Activated CD4-positive, alpha-beta T cell treated with anti-CD3 and anti-CD28 coated beads, Interleukin-2, amount 50 U/mL, for 16 hours (primary cell): ENCODE results near the gene CELF1.

Experiments
- DNase-seq: peaks from one replicate; pipeline ENCODE4 v3.0.0-alpha.2; 2020

The CELF1 gene

DNA sequence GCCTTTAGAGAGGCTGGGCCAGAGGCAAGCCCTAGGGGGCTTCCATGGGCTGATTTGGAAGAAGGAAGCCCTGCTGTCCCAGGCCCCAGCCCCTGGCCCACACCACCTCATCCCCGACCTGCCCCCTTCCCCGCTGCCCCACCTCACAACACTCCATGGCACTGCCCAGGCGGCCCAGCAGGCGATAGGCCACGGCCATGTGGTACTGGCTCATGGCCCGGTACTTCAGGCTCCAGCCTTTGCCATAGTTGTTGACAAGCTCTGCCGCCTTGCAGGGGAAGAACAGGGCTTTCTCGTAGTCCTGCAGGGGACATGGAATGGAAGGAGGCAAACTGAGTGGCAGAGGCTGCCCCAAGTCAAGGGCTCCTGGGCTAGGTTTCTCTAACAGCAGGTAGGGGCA is 110.4 kb downstream of the CELF1 start:
- DNase-seq: no peak

DNA sequence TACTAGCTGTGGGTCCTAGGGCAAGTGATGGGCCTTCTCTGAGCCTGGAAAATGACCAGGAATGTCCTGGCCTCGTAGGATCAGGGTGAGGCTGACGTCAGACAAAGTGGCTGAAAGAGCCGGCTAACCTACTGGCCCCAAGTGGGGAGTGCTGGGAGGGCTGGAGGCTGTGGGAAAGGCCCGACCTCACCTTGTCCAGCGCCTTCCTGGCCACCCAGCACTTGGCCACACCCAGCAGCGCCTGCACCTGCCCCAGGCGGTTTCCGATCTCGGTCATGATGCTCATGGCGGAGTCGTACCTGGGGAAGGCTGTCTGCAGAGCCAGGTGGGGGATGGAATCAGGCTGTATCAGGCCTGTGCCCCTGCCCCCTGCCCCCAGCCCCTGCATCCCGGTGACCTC is 111.5 kb downstream of the CELF1 start:
- no peak for DNase-seq

DNA sequence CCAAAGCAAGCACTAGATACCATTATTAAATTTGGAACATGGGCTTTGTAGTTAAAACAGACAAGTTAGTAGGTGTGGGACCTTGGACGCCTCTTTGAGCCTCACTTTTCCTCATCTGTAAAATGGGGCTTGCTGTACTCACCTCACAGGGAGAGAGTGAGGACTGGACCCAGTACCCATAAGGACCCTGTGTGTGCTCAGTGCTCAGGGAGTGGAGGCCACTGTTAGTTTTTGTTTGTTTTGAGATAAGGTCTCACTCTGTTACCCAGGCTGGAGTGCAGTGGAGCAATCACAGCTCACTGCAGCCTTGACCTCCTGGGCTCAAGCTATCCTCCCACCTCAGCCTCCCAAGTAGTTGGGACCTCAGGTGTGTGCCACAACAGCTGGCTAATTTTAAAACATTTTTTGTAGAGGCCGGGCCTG is 112.9 kb downstream of the CELF1 start:
- no peak for DNase-seq

DNA sequence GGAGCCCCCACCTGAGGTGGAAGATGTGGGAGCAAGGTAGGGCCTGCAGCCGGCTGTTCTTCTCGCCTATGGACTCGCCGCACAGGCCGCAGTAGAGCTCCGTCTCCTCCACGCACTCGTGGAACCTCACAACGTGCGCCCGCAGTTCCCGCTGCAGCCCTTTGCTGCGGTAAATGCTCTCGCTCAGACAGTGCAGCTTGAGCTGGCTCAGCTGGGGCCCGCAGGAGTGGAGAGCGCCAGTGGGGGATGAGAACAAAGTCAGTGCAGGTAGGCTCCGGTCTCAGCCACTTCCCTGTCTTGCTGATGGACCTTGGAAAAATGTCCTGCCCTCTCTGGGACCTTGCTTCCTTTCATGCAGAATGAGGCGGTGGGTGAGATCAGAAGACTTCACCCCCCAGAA is 114.2 kb downstream of the CELF1 start:
- DNase-seq: no peak

GRCh38 chr11:47437746-47438418 is 115.0 kb downstream of the CELF1 start:
- no peak for DNase-seq

- DNase-seq: no peak
Observed at GRCh38 chr11:47437218-47437745, 115.7 kb downstream of the CELF1 start.

DNA sequence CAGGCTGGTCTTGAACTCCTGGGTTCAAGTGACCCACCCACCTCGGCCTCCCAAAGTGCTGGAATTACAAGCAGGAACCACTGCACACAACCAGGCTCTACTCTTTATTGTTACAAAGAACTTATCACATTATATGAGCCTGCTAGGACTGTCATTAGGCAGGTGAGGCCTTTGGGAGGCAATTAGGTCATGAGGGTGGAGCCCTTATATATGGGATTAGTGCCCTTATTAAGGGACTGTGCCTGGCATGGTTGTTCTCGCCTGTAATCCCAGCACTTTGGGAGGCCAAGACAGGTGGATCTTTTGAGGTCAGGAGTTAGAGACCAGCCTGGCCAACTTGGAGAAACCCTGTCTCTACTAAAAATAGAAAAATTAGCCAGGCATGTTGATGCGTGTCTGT is 116.2 kb downstream of the CELF1 start:
- no peak for DNase-seq

GRCh38 chr11:47435687-47436086 is 117.2 kb downstream of the CELF1 start:
- DNase-seq: no peak

DNA sequence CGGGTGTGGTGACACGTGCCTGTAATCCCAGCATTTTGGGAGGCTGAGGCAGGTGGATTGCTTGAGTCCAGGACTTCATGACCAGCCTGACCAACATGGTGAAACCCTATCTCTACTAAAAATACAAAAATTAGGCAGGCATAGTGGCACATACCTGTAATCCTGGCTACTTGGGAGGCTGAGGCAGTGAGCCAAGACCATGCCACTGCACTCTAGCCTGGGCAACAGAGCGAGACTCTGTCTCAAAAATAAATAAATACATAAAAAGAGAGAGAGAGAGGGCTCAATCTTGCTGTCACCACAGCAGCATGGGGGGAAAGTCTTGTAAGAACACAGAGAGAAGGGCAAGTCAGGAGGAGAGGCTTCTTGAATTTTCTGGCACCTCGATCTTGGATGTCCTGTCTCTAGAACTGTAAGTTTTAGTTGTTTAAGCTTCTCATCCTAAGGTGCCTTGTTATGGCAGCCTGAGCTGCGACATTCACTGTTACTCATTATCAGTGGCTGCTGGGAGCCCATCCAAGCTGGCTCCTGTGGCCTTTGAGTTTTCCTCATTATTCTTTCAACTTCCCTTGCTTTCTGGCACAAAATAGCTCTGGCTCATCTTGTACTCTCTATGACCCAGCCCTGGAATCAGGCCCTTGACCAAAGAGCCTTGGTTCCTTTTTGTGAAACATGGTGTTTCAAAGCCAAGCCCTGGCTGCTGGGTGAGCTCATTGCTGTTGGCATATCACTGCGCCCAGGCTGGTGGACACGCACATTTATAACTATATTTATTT is 118.7 kb downstream of the CELF1 start:
- no peak for DNase-seq

DNA sequence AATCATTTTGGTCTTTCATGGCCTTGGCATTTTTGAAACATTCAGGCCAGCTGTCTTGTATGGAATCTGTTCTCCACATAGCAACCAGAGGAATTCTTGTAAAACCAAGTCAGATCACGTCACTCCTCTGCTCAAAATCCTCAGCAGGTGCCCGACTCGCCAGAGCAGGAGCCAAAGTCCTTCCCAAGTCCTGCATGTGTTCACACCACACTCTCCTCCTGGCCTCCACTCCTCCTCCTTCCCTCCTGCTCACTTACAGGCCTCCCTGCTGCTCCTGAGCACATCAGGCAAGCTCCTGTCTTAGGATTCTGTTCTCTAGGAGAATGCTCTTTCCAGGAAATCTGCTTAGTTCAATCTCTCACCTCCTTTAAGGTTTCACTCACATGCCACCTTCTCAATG is 119.8 kb downstream of the CELF1 start:
- DNase-seq: no peak

DNA sequence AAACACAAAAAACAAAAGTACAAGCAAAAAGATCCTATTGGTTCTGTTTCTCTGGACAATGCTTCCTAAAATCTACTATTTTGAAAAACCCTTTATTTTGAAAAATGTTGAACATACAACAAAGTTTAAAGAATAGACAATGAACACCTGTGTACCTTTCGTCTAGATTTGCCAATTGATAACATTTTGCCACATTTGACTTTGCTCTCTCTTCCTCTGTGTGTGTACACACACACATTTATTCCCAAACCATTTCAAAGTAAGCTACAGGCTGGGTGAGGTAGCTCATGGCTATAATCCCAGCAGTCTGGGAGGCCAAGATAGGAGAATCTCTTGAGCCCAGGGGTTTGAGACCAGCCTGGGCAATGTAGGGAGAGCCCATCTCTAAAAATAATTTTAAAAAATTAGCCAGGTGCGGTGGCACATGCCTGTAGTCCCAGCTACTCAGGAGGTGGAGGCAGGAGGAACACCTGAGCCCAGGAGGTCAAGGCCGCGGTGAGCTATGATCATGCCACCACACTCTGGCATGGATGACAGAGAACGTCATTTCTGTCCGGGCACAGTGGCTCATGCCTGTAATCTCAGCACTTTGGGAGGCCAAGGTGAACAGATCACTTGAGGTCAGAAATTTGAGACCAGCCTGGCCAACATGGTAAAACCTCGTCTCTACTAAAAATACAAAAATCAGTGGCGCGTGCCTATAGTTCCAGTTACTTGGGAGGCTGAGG is 121.4 kb downstream of the CELF1 start:
- DNase-seq: no peak

DNA sequence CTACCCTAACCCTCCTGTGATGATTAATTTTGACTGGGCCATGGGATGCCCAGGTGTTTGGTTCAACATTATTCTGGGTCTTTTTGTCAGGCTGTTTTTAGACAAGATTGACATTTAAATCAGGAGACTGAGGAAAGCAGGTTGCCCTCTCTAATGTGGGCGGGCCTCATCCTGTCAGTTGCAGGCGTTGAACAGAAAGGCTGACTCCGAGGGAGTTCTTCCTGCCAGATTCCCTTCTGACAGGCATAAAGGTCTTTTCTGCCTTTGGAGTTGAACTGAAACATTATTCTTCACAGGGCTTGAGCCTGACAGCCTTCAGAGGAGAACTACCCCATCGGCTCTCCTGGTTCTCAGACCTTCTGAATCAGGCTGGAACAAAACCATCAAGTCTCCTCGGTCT is 122.4 kb downstream of the CELF1 start:
- DNase-seq: no peak

- DNase-seq: peak; percentile 98
Observed at GRCh38 chr11:47426062-47426956, 126.6 kb downstream of the CELF1 start, which contains the start of gene PSMC3. Gene PSMC3, minus strand, starts transcription at chr11:47426439. Its CDS starts 160 bp downstream, at chr11:47426279.

DNA sequence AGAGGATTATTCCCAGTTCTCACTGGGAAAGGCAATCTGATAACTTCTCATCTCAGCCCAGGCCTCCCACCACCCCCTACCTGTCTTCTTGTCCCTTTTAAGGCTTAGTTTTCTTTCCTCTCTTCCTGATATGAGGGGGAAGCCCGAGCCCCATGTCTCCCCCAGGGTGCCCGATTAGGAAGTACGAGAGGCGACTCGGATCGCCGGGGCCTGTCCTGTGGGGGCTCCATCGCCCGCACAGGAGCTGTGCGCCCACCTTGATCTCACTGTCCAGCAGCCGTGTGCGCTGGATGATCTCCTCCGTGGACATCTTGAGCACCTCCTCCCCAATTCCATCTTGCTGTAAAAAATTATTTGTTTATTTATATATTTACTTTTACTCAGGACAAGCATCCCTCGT is 127.3 kb downstream of the CELF1 start:
- no peak for DNase-seq

- no peak for DNase-seq
Observed at GRCh38 chr11:47418454-47419259, 134.3 kb downstream of the CELF1 start.

DNA sequence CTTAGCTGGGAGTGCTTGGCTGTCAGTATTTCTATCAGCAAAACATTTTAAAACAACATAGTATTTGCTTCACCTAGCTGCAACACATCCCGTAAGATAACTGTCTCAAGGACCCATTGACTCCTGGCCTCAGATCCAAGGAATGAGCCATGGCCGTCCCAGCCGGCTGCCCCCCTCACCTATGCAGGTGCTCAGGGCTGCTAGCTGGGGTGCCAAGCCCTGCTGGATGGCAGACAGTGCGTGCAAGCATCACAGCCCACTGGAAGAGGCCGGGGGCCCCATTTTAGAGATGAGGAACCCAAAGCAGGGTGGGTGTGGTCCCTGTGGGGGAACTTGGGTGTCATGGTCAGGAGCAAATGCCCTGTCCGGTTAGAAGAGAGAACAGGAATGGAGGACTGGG is 135.2 kb downstream of the CELF1 start:
- no peak for DNase-seq

- no peak for DNase-seq
Observed at GRCh38 chr11:47415949-47416472, 136.9 kb downstream of the CELF1 start.
